IPS-20b (cell line): Measurements from ENCODE around the gene PML.

Experiments
- H3K27ac ChIP-seq: one replicate; pipeline ENCODE4 v1.5.1; 2013; ENCODE audit warnings: low read length
- H3K27me3 ChIP-seq: 2 replicates; pipeline ENCODE4 v1.6.1; 2013; ENCODE audit warnings: mild to moderate bottlenecking, low read length, inconsistent platforms; ENCODE audit not compliant: insufficient read depth
- H3K36me3 ChIP-seq: 2 replicates; pipeline ENCODE4 v1.6.1; 2013; ENCODE audit warnings: low read depth, mild to moderate bottlenecking, inconsistent platforms, low read length, moderate library complexity; ENCODE audit not compliant: insufficient read depth
- H3K4me1 ChIP-seq: 2 replicates; pipeline ENCODE4 v1.6.1; 2013; ENCODE audit warnings: mild to moderate bottlenecking, control low read depth, inconsistent platforms, low read length, moderate library complexity; ENCODE audit not compliant: insufficient read depth
- H3K4me3 ChIP-seq: 2 replicates; pipeline ENCODE4 v1.5.1; 2013; ENCODE audit warnings: mild to moderate bottlenecking, low read length, inconsistent platforms
- H3K9ac ChIP-seq: 2 replicates; pipeline ENCODE4 v1.6.1; 2013; ENCODE audit warnings: low read depth, mild to moderate bottlenecking, inconsistent platforms, low read length, moderate library complexity
- H3K9me3 ChIP-seq: 2 replicates; pipeline ENCODE4 v1.6.1; 2013; ENCODE audit warnings: mild to moderate bottlenecking, low read depth, low read length, inconsistent platforms; ENCODE audit not compliant: insufficient read depth

PML gene

DNA sequence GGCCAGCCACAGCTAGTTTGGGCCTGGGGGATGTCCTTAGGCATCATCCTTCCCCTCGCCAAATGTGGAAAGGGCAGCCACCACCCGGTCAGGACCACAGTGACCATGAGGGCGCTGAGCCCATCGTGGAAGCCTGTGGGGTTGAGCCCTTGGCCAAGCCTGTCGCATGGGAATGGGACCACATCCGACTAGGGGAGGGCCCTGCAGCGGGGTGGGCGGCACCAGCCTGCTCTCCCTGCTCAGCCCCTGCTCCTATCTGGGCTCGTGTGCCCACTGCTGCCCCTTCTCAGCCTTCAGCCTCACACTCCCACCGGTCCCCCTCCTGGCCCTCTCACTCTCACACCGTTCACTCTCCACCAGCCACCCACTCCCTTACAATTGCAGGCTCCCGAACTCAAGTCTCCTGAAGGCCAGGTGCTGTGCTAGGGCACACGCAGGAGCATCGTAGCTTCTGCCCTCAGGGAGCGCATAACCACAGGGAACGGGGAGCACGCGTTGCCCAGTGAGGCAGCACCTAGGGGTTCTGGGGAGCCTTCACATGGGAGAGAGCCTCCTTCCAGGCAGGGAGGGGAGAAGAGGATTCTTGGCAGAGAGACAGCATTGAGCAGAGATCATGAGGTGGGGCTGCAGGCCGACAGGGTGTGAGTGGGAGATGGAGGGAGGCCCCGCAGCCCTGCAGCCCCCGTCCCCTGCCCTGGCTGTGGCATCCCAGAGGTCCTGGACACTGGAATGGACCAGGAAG, 42.2 kb upstream of the PML start:
- H3K4me1 ChIP-seq, result peaks cover 8% of the 10 kb centered on the region; the same call in 1 of the 2 replicates
- H3K4me3 ChIP-seq, result no peak overlapping the region
- H3K27me3 ChIP-seq, result peaks cover 3% of the 10 kb centered on the region; the same call in 1 of the 2 replicates
- no peak overlapping the region; the same call in none of the 2 replicates for H3K9ac ChIP-seq
- no peaks in the 10 kb centered on the region for H3K36me3 ChIP-seq
- H3K27ac ChIP-seq, result no peak overlapping the region
- H3K9me3 ChIP-seq, result no peaks in the 10 kb centered on the region

DNA sequence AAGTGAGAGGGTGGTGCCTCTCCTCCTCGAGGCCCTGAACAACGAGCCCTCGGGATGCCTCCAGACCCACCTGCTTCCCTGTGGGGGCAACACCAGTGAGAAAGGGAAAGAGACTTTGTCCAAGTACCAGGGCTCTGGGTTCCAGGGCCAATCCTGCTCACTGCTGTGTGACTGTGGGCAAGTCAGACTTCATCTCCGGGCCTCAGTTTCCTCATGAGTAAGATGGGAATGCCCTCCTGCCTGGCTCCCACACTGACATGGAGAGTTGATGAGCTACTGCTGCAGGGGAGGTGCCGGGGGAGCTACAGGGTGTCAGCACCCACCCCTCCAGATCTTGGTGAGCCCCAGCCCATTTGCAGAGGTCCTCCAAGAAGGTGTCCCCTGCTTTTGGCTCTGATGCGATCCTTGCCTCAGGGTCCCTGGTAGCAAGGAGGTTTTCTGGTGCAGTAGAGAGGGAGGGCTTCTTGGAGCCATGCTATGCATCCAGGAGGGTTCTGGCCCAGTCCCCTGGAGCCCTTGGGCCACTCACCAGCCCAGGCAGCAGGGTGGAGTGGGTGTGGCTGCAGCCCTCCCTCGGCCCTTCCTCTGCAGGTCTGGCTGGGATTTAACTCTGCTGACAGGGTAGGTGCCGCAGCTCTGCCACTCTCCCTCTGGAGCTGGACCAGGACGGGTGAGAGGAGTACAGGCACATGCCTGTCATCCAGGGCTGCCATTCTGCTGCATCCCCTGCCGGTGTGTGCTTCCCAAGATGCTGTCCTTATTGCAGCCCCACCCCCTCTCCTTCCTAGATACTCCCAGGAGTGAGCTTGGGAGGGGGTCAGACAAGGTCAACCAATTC, 41.4 kb upstream of the PML start:
- no peaks in the 10 kb centered on the region for H3K36me3 ChIP-seq
- no peaks in the 10 kb centered on the region for H3K9me3 ChIP-seq
- H3K27me3 ChIP-seq, result peaks cover 3% of the 10 kb centered on the region; the same call in 1 of the 2 replicates
- peaks cover 8% of the 10 kb centered on the region; the same call in 1 of the 2 replicates for H3K4me1 ChIP-seq
- H3K9ac ChIP-seq, result no peak overlapping the region
- no peak overlapping the region for H3K4me3 ChIP-seq
- H3K27ac ChIP-seq, result no peak overlapping the region

DNA sequence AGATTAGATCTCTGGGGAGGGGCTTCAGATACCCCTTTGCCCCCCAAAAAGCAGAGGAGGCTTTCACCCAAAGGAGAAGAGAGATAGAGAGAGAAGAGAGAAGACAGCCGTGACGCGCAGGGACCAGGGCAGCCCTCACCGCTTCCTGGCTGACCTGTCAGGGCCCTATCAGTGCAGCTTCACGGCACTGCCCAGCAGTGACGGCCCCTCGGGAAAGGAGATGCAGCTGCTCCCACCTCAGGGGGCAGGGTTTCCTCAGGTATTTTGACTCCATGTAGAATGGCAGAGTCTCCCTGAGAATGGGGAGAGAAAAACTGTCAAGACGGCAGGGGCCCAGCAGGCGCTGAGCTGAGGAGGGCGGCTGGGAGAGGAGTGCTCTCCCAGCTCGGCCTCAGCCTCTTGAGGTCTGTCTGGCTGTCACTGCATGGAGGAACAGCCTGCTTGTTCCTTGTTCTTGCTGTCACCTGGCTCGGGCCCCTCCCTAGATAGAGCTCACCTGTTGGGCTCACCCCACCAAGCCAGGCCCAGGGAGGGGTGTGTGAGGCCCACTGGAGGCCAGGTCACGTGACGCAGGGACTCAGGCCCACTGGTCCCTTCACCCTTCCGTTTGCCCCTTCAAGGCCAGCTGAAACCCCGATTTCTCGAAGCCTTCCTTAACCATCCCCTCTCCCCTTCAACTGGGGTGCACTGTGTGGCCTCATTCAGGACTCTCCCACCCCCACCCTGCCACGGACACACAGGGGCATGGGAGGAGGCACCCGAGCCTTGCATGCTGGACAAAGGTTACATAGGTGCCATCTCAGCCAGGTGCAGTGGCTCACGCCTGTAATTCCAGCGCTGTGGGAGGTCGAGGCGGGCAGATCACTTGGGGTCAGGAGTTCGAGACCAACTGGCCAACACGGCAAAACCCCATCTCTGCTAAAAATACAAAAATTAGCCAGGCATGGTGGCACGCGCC, 40.0 kb upstream of the PML start:
- H3K9ac ChIP-seq, result no peak overlapping the region
- H3K4me1 ChIP-seq, result peaks cover 8% of the 10 kb centered on the region; the same call in 1 of the 2 replicates
- no peaks in the 10 kb centered on the region for H3K36me3 ChIP-seq
- peaks cover 3% of the 10 kb centered on the region; the same call in 1 of the 2 replicates for H3K27me3 ChIP-seq
- H3K27ac ChIP-seq, result no peak overlapping the region
- no peaks in the 10 kb centered on the region for H3K9me3 ChIP-seq
- no peak overlapping the region for H3K4me3 ChIP-seq

DNA sequence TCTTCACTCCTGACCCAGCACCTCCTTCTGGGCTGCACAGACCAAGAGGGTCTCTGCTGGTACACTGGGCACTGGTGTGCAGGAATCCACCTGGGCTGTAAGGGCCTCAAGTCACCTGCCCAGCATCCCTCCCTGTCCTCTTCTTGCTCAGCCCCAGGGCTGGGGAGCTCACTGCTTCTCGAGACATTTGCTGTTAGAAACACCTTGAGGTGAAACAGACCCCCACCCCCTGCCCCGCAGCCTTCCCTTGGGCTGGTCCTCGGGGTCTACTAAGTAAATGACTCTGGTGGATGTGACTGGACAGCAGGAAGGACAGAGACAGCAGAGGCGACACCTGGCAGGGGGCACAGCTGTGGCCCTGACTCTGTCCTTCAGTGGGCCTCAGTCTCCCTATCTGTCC, 39.2 kb upstream of the PML start:
- Histone ChIP-seq H3K9ac (no peak overlapping the region), H3K9me3 (no peaks in the 10 kb centered on the region), H3K27me3 (peaks cover 2% of the 10 kb centered on the region; the same call in 1 of the 2 replicates), H3K27ac (no peak overlapping the region), H3K4me3 (no peak overlapping the region), H3K4me1 (peaks cover 8% of the 10 kb centered on the region; the same call in 1 of the 2 replicates), H3K36me3 (no peaks in the 10 kb centered on the region)

DNA sequence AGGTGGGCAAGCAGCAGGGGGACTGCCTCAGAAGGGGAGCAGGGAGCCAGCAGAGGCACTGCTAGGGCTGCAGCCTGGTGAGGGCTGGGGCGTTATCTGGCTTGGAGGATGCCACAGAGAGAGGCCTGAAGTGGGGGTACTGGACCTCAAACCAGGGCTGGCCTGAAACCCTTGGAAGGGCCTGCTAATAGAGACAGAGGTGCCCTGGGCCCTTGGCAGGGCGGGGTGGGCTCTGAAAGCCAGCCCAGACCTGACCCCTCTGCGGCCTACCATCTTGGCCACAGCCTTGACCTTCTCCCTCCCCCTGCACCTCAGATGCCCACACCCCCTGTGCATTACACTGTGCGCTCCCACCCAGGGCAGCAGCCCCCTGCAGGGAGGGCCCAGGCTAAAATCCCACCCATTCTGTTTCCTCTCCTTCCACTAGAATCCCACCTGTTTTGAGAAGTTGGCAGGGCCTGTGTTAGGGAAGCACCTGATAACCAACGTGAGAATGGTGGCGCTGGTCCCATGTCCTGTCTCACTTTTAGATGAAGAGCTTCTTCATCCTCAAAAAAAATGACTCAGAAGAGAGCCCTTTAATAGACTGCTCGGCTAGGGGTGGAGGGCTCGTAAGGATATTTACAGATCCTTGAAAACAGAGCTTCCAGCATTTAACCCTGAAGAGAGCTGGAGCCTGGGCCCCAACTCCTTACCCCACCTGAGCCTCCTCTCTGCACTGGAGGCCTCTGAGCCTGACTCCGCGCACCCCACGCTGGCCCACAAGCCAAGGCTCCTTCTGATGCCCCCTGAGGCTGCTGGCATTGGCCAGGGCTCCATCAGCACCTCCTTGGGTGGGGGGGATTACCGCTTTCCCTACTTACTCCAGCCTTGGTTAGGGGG, 38.4 kb upstream of the PML start:
- Histone ChIP-seq H3K4me3 (no peak overlapping the region), H3K4me1 (peaks cover 8% of the 10 kb centered on the region; the same call in 1 of the 2 replicates), H3K9ac (no peak overlapping the region), H3K36me3 (no peaks in the 10 kb centered on the region), H3K27ac (no peak overlapping the region), H3K9me3 (no peaks in the 10 kb centered on the region), H3K27me3 (no peaks in the 10 kb centered on the region)

DNA sequence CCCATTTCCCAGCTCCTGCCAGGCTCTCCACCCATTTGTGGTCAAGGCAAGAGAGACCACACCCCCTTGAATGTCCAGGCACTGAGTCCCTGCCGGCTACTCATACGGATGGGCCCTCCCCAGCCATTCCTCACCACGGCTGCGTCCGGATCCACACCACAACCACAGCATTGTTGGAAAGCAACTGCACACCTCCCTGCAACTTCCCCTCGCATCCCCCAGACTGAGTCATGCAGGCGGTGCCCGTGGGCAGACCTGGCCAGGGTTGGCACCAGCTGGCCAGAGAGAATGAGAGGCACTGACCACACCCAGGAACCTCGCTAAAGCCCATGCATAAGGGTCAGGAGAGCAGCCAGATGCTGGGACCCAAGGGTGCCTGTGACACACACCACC, 37.8 kb upstream of the PML start:
- Histone ChIP-seq H3K9ac (no peak overlapping the region), H3K27ac (no peak overlapping the region), H3K4me3 (no peak overlapping the region), H3K27me3 (no peaks in the 10 kb centered on the region), H3K36me3 (no peaks in the 10 kb centered on the region), H3K4me1 (peaks cover 2% of the 10 kb centered on the region; the same call in 1 of the 2 replicates), H3K9me3 (no peaks in the 10 kb centered on the region)

DNA sequence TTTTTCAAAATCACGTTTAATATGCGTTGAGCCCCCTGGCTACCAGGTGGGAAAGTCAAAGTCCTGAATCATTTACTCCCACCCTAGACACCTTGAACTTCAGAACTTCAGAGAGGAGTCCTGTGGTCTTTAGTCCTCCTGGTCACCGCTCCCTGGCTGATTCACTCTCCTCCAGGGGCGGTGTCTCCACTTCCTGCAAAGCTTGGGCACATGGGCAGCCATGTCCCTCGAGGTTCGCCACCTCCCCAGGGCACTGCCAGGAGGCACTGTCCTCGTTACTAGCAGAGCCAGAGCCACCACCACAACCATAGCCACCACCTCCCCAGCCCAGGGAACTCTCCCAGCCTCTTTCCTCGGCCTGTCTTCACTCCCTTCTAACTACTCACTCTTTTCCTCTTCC, 37.2 kb upstream of the PML start:
- Histone ChIP-seq H3K27me3 (no peaks in the 10 kb centered on the region), H3K4me1 (no peaks in the 10 kb centered on the region; the same call in 1 of the 2 replicates), H3K27ac (no peak overlapping the region), H3K9me3 (no peaks in the 10 kb centered on the region), H3K36me3 (no peaks in the 10 kb centered on the region), H3K9ac (no peak overlapping the region), H3K4me3 (no peak overlapping the region)

DNA sequence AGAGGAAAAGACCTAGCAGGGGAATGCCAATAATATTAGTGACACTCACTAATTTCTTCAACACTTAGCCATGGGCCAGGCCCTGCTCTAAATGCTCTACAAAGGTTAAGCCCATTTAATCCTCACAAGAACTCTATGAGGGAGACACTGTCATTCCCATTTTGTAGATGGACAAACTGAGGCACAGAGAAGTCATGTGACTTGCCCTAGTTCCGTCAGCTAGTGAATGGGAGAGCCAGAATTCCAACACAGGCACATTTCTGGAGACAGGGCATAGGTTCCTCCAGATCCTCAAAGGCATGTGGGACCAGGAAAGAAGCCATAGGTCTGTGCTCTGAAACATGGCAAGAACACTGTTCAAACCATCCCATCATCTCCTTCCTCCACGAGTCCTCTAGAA, 36.7 kb upstream of the PML start:
- Histone ChIP-seq H3K9me3 (no peaks in the 10 kb centered on the region), H3K9ac (no peak overlapping the region), H3K36me3 (no peaks in the 10 kb centered on the region), H3K27ac (no peak overlapping the region), H3K27me3 (no peaks in the 10 kb centered on the region), H3K4me3 (no peak overlapping the region), H3K4me1 (no peaks in the 10 kb centered on the region)

DNA sequence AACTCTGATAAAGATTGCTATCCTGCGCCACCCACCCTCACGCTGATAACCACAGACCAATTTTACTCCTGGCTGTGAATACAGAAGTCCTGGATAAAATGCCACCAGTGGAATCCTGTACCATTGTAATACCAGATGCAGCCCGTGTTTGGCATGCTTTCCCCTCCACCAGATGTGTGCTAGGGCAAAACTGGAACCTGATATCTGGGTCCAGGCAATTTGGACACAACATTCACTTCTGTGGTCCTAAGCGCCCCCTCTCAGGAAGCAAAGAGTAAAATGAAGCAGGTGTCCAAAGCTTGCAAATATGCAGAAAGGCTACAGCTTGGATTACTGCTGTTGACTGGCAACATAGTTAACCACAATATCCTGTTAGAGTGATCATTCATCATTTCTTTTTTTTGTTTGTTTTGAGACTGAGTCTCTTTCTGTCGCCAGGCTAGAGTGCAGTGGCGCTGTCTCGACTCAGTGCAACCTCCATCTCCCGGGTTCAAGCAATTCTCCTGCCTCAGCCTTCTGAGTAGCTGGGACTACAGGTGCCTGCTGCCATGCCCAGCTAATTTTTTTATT, 35.4 kb upstream of the PML start:
- no peak overlapping the region for H3K9ac ChIP-seq
- no peak overlapping the region for H3K4me3 ChIP-seq
- no peak overlapping the region for H3K27ac ChIP-seq
- H3K4me1 ChIP-seq, result no peaks in the 10 kb centered on the region
- H3K9me3 ChIP-seq, result no peaks in the 10 kb centered on the region
- no peaks in the 10 kb centered on the region for H3K36me3 ChIP-seq
- H3K27me3 ChIP-seq, result no peaks in the 10 kb centered on the region

DNA sequence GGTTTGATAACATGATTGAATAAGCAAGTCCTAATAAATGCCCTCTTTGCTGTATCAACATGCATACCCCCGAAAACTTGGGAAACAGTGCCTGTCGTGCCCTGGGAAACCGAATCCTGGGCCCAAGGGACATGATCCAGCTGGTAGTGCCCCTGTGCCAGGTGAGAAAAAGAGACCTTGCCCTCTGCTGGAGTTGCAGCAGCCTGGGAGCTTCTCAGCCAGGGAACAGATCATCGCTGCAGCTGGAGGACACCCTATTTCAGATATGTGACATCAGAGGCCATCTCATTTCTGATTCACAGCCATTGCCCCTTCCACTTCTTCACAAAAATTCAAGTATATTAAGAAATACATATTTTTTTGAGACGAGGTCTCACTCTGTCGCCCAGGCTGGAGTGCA, 34.7 kb upstream of the PML start:
- no peaks in the 10 kb centered on the region for H3K36me3 ChIP-seq
- no peaks in the 10 kb centered on the region for H3K9me3 ChIP-seq
- no peaks in the 10 kb centered on the region for H3K27me3 ChIP-seq
- peaks cover under 1% of the 10 kb centered on the region; the same call in 1 of the 2 replicates for H3K4me1 ChIP-seq
- no peak overlapping the region for H3K4me3 ChIP-seq
- H3K27ac ChIP-seq, result no peak overlapping the region
- H3K9ac ChIP-seq, result no peak overlapping the region
